Natural killer cell treated with Interleukin-12 subunit alpha and Interleukin-12 subunit beta and Interleukin-15 and Interleukin-18, amount 100 ng/mL, for 72 hours (primary cell): ENCODE results near the gene KCNMB4. TPM values are rescaled to one million over a fixed set of nuclear protein-coding genes. Genes with fewer than 3 reads are reported as not detected.

Experiments
- ATAC-seq, 2 donors: fragments of 150-1000 bp; cut with Tn5 transposase in 1 of 2; sonication (Bioruptor Pico), chemical (Tn5 transposase) in 1 of 2; 2 replicates each; pipeline ENCODE4 v1.10.0; 2021
- DNase-seq: peaks from one replicate; pipeline ENCODE4 v3.0.0; 2022; ENCODE audit warnings: low spot score
- H3K27ac Mint-ChIP-seq, 2 donors: 1 replicate in 1 of 2; 2 replicates in 1 of 2; pipeline ENCODE4 v1.8.0; 2022; ENCODE audit warnings: mixed read lengths in 2 of 2, mild to moderate bottlenecking in 1 of 2, moderate library complexity in 1 of 2
- H3K27me3 Mint-ChIP-seq, 2 donors: 1 replicate in 1 of 2; 2 replicates in 1 of 2; pipeline ENCODE4 v1.8.0; 2022; ENCODE audit warnings: mixed read lengths in 2 of 2
- H3K36me3 Mint-ChIP-seq: one replicate; pipeline ENCODE4 v1.8.0; 2022; ENCODE audit warnings: mixed read lengths
- H3K4me1 Mint-ChIP-seq, 2 donors: 1 replicate in 1 of 2; 2 replicates in 1 of 2; pipeline ENCODE4 v1.8.0; 2022; ENCODE audit warnings: low read depth in 2 of 2, mixed read lengths in 2 of 2, mild to moderate bottlenecking in 1 of 2
- H3K4me3 Mint-ChIP-seq: one replicate; pipeline ENCODE4 v1.8.0; 2022; ENCODE audit warnings: mixed read lengths
- H3K9me3 Mint-ChIP-seq: 2 replicates; pipeline ENCODE4 v1.8.0; 2022; ENCODE audit warnings: mixed read lengths
- total RNA-seq, 2 donors: library from RNA; stranded (reverse); gene quantifications; one replicate each; pipeline ENCODE4 v1.2.3, GENCODE V29; 2022

The KCNMB4 gene
- total RNA-seq, 2 donors from 2014 or later: 0.26 TPM; not detected in 1

GRCh38 chr12:70427611-70428010 is 61.5 kb downstream of the KCNMB4 start:
- Mint-ChIP-seq H3K27me3 (no peaks in the 10 kb centered on the region), H3K4me1 (no peaks in the 10 kb centered on the region), H3K4me3 (no peak overlapping the region), H3K9me3 (no peaks in the 10 kb centered on the region), H3K27ac (no peak overlapping the region), H3K36me3 (no peaks in the 10 kb centered on the region)
- ATAC-seq (no peak), DNase-seq (no peak)

DNA sequence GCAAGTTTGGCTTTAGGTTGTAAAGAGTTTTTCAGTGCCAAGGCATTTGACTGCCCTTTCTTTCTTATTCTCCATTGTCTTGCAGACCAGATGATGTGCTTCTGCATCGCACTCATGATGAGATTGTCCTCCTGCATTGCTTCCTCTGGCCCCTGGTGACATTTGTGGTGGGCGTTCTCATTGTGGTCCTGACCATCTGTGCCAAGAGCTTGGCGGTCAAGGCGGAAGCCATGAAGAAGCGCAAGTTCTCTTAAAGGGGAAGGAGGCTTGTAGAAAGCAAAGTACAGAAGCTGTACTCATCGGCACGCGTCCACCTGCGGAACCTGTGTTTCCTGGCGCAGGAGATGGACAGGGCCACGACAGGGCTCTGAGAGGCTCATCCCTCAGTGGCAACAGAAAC is 64.3 kb downstream of the KCNMB4 start:
- no peak overlapping the region for H3K27ac Mint-ChIP-seq
- H3K4me1 Mint-ChIP-seq: no peaks in the 10 kb centered on the region
- DNase-seq (no peak), ATAC-seq (no peak)
- H3K27me3 Mint-ChIP-seq: no peaks in the 10 kb centered on the region
- H3K36me3 Mint-ChIP-seq: no peaks in the 10 kb centered on the region
- H3K9me3 Mint-ChIP-seq: no peaks in the 10 kb centered on the region
- no peak overlapping the region for H3K4me3 Mint-ChIP-seq

- no peak for DNase-seq
- Mint-ChIP-seq H3K4me1 (no peaks in the 10 kb centered on the region), H3K27ac (no peak overlapping the region), H3K9me3 (no peaks in the 10 kb centered on the region), H3K36me3 (no peaks in the 10 kb centered on the region), H3K27me3 (peaks cover 6 to 14% of the 10 kb centered on the region in 2 donors), H3K4me3 (no peak overlapping the region)
- no peak for ATAC-seq
Observed at GRCh38 chr12:70436836-70437235, 70.7 kb downstream of the KCNMB4 start.

DNA sequence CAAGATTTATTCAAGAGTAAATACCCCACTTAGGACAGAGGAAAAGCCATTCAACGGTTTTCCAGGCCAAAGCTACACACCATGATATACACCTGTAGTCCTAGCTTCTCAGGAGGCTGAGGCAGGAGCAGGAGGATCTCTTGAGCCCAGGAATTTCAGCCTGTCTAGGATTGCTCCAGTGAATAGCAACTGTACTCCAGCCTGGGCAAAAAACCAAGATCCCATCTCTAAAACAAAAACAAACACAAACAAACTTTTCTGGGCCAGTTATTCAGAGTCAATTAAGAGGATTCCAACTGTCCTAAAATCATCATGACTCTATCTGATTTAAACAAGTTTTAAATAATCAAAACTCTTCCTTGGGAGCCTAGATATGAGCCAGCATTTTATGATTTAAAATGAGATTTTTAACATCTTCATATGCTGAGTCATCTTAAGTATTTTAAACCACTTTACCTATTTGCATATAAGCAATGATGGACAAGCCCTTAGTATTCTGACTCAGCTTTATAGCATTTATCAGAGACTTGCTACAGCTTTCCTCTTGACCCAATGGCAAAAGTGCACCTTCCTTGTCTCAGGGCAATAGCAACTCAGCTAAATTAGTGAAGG is 77.1 kb downstream of the KCNMB4 start:
- ATAC-seq (no peak), DNase-seq (no peak)
- Mint-ChIP-seq H3K27me3 (peaks cover 6 to 21% of the 10 kb centered on the region in 2 donors), H3K4me1 (no peaks in the 10 kb centered on the region), H3K27ac (no peak overlapping the region), H3K9me3 (no peaks in the 10 kb centered on the region), H3K36me3 (no peaks in the 10 kb centered on the region), H3K4me3 (no peak overlapping the region)

DNA sequence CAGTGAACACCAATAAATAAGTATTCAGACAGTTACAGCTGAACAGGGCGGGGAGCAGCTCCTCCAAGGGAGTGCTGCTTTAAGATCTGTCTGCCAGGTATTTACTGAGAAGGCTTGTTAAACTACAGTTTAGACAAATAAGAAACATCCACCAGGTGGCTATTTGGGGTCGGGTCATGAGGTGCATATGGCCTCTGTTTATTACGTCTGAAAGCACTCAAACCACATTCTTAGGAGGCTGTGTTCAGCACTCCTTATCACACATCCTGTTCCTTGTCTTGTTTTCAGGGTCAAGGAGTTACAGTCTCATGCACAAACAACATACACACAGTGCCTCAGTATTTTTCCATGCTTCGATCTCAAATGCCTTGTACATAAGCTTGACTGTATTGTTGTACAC is 78.8 kb downstream of the KCNMB4 start:
- H3K9me3 Mint-ChIP-seq: peaks cover 6% of the 10 kb centered on the region
- H3K27me3 Mint-ChIP-seq: peaks cover 2 to 7% of the 10 kb centered on the region in 2 donors
- peaks cover 5% of the 10 kb centered on the region for H3K36me3 Mint-ChIP-seq
- H3K27ac Mint-ChIP-seq: no peak overlapping the region
- no peaks in the 10 kb centered on the region for H3K4me1 Mint-ChIP-seq
- DNase-seq: no peak
- no peak overlapping the region for H3K4me3 Mint-ChIP-seq
- no peak for ATAC-seq

DNA sequence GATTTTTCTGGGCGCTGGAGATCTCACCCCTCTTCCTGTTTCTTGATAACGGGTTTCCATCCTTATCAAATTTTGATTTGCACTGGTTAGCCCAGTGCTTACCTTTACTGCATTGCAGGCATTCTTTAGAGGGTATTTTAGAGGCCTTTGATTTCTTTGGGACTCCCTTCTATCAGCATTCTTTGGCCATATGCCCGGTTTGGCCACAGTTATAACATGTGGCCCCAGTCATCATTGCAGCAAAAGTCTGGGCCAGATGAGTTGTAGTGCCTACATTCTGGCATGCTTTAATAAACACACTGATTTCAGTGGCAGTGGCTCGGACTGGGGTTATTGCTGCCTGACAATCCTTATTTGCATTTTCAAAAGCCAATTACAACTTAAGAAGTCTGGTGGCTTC is 82.3 kb downstream of the KCNMB4 start:
- ATAC-seq (no peak), DNase-seq (no peak)
- H3K36me3 Mint-ChIP-seq: peaks cover 5% of the 10 kb centered on the region
- no peak overlapping the region for H3K4me3 Mint-ChIP-seq
- H3K9me3 Mint-ChIP-seq: peaks cover 11% of the 10 kb centered on the region
- H3K27me3 Mint-ChIP-seq: peaks cover 2 to 7% of the 10 kb centered on the region in 2 donors
- H3K4me1 Mint-ChIP-seq: no peaks in the 10 kb centered on the region
- H3K27ac Mint-ChIP-seq: no peak overlapping the region

DNA sequence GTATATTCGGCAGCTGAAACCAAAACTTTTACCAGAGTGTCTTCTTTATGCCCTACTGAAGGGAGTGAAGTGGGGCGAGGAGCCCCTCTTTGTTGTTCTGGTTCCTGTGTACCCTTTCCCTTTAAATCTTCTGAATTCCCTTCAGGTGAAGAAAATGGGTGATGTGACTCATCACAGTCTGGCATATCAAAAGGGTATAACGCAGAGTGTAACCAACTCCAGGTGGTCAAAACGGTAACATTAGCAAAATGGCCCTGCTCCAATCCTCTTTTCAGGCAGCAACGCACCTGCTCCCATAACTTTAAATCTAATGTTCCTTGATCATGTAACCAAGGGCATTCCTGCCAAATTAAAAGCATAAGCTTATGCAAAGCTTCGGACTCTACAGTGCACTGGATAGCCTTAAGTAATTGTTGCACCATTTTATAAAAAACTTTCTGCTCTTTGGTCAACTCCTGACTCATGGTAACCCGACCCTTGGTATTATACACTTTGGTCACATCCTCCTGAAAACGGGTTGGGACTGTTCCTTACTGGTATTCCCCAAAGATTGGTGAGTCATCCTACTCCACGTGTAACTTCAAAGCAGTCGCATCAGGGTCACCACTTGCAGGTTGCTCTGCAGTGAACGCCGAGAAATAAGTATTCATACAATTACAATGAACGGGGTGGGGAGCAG is 83.1 kb downstream of the KCNMB4 start:
- Mint-ChIP-seq H3K36me3 (peaks cover 5% of the 10 kb centered on the region), H3K4me1 (no peaks in the 10 kb centered on the region), H3K27me3 (peaks cover 2 to 7% of the 10 kb centered on the region in 2 donors), H3K27ac (no peak overlapping the region), H3K4me3 (no peak overlapping the region), H3K9me3 (peaks cover 11% of the 10 kb centered on the region)
- ATAC-seq (no peak), DNase-seq (no peak)

DNA sequence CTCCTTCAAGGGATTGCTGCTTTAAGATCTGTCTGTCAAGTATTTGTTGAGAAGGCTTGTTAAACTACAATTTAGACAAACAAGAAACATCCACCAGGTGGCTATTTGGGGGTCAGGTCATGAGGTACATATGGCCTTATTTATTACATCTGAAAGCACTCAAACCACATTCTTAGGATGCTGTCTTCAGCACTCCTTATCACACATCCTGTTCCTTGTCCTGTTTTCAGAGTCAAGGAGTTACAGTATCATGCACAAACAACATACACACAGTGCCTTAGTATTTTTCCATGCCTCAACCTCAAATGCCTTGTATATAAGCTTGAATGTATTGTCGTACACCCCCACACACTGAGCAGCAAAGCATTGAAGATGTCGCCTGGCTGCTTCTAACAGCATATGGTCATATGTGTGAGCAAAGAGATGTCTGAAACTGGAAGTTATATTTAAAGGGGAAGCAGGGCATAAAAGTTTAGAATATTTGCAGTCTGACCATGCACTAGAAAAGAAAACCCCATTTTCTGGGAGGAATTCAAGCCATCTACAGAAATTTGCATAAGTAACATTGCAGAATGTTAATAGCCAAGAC is 83.8 kb downstream of the KCNMB4 start:
- H3K9me3 Mint-ChIP-seq: peaks cover 11% of the 10 kb centered on the region
- H3K27me3 Mint-ChIP-seq: peaks cover 2 to 7% of the 10 kb centered on the region in 2 donors
- no peak overlapping the region for H3K4me3 Mint-ChIP-seq
- DNase-seq: no peak
- H3K36me3 Mint-ChIP-seq: peaks cover 5% of the 10 kb centered on the region
- H3K27ac Mint-ChIP-seq: no peak overlapping the region
- no peaks in the 10 kb centered on the region for H3K4me1 Mint-ChIP-seq
- ATAC-seq: no peak

- peaks cover 16% of the 10 kb centered on the region for H3K9me3 Mint-ChIP-seq
- peaks cover 0 to 3% of the 10 kb centered on the region in 2 donors for H3K27me3 Mint-ChIP-seq
- H3K4me1 Mint-ChIP-seq: no peaks in the 10 kb centered on the region
- H3K4me3 Mint-ChIP-seq: no peak overlapping the region
- H3K27ac Mint-ChIP-seq: no peak overlapping the region
- DNase-seq (no peak), ATAC-seq (no peak)
- peaks cover 5% of the 10 kb centered on the region for H3K36me3 Mint-ChIP-seq
Observed at GRCh38 chr12:70451528-70451927, 85.4 kb downstream of the KCNMB4 start.

DNA sequence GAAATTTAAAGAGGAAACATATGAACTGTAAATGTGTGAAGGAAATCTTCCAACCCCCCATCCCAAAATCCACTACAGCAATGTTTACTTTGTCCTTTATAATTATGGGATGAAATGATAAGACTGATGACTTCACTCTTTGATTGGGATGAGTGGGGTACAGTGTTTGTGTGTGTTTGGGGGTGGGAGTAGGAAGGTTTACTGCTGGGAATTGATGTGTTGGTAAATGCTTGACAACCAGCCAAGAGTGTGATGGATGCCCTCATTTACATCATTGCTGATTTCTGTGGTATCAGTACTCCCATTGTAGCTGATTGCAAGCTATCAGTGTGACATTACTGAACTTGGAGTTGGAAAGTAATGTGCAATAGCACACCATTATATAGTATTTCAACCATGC is 90.9 kb downstream of the KCNMB4 start:
- peaks cover 8% of the 10 kb centered on the region for H3K9me3 Mint-ChIP-seq
- ATAC-seq (no peak), DNase-seq (no peak)
- peaks cover 0 to 5% of the 10 kb centered on the region in 2 donors for H3K27me3 Mint-ChIP-seq
- no peaks in the 10 kb centered on the region for H3K4me1 Mint-ChIP-seq
- no peak overlapping the region for H3K4me3 Mint-ChIP-seq
- no peak overlapping the region for H3K27ac Mint-ChIP-seq
- no peaks in the 10 kb centered on the region for H3K36me3 Mint-ChIP-seq

GRCh38 chr12:70459786-70460185 is 93.7 kb downstream of the KCNMB4 start:
- DNase-seq: no peak
- Mint-ChIP-seq H3K4me3 (no peak overlapping the region), H3K36me3 (no peaks in the 10 kb centered on the region), H3K9me3 (peaks cover 8% of the 10 kb centered on the region), H3K4me1 (no peaks in the 10 kb centered on the region), H3K27me3 (peaks cover 0 to 5% of the 10 kb centered on the region in 2 donors), H3K27ac (no peak overlapping the region)
- no peak for ATAC-seq

DNA sequence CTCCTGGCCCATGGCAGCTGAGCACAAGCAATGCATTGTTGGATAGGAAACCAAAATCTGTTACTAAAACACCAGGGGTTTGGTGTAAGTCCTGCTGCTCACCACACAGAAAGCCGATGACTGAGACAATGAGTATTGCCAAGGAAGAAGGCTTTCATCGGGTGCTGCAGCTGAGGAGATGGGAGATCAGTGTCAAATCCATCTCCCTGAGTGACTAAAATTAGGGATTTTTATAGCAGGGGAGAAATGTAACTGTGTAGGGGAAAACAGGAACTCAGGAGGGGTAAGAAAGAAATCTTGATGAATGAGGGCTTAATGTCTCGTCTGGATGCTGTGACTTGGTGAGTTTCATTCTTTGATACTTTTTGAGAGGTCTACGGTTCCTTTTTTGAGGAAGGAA is 97.9 kb downstream of the KCNMB4 start:
- no peak for DNase-seq

GRCh38 chr12:70466753-70467152 is 100.7 kb downstream of the KCNMB4 start:
- H3K9me3 Mint-ChIP-seq: no peaks in the 10 kb centered on the region
- no peaks in the 10 kb centered on the region for H3K36me3 Mint-ChIP-seq
- no peaks in the 10 kb centered on the region for H3K4me1 Mint-ChIP-seq
- no peak overlapping the region for H3K4me3 Mint-ChIP-seq
- H3K27me3 Mint-ChIP-seq: peaks cover 0 to 2% of the 10 kb centered on the region in 2 donors
- no peak for DNase-seq
- no peak for ATAC-seq
- H3K27ac Mint-ChIP-seq: no peak overlapping the region

More for the DNA sequence above, 97.9 kb downstream of the KCNMB4 start:
- Mint-ChIP-seq H3K36me3 (no peaks in the 10 kb centered on the region), H3K9me3 (peaks cover 3% of the 10 kb centered on the region), H3K27ac (no peak overlapping the region), H3K27me3 (no peaks in the 10 kb centered on the region), H3K4me3 (no peak overlapping the region), H3K4me1 (no peaks in the 10 kb centered on the region)
- no peak for ATAC-seq

DNA sequence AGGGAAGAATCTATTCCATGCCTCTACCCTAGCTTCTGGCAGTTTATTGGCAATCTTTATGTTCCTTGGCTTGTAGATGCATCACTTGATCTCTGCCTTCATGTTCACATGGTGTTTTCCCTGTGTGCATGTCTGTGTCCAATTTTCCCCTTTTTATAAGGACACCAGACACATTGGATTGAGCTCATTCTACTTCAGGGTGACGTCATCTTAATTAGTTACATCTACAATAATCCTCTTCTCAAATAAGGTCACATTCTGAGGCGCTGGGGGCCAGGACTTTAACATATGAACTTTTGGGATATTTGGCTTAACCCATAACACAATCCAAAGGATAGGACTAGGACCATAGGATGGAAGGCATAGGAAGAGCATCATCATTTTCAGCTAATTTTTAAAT is 101.4 kb downstream of the KCNMB4 start:
- no peak overlapping the region for H3K4me3 Mint-ChIP-seq
- H3K9me3 Mint-ChIP-seq: no peaks in the 10 kb centered on the region
- ATAC-seq (no peak), DNase-seq (no peak)
- H3K4me1 Mint-ChIP-seq: no peaks in the 10 kb centered on the region
- H3K27ac Mint-ChIP-seq: no peak overlapping the region
- H3K27me3 Mint-ChIP-seq: peaks cover 0 to 2% of the 10 kb centered on the region in 2 donors
- no peaks in the 10 kb centered on the region for H3K36me3 Mint-ChIP-seq
